Stomach (tissue), 9 donors: ENCODE measurements around the gene SNRNP70. TPM values are rescaled to one million over a fixed set of nuclear protein-coding genes. Genes with fewer than 3 reads are reported as not detected.

ENCODE experiments used
- DNase-seq, 2 donors: peaks; one replicate each; pipeline versions ENCODE4 v3.0.0 to v3.0.0-alpha.2; 2013 to 2019
- H3K27ac ChIP-seq, 5 donors: fragments of 200-600 bp in 4 of 5; sonication (generic) in 4 of 5; one replicate each; pipeline ENCODE4 v1.5.1; 2013 to 2019; ENCODE audit warnings: mild to moderate bottlenecking in 1 of 5, moderate library complexity in 1 of 5
- H3K27me3 ChIP-seq, 3 donors: fragments of 200-600 bp; sonication (generic); one replicate each; pipeline ENCODE4 v1.5.1; 2017 to 2019; ENCODE audit warnings: mixed run types in 1 of 3
- H3K36me3 ChIP-seq, 4 donors: fragments of 200-600 bp; sonication (generic); 1 replicate in 3 of 4; 2 replicates in 1 of 4; pipeline ENCODE4 v1.5.1; 2016 to 2019
- H3K4me1 ChIP-seq, 4 donors: fragments of 200-600 bp; sonication (generic); one replicate each; pipeline ENCODE4 v1.5.1; 2016 to 2019
- H3K4me3 ChIP-seq, 4 donors: fragments of 200-600 bp; sonication (generic) in 3 of 4; one replicate each; pipeline ENCODE4 v1.5.1; 2016 to 2019; ENCODE audit warnings: mild to moderate bottlenecking in 1 of 4
- H3K9me3 ChIP-seq, 4 donors: fragments of 200-600 bp; sonication (generic); one replicate each; pipeline ENCODE4 v1.5.1; 2016 to 2019
- EP300 ChIP-seq: sonication (generic); formaldehyde crosslinking; IDR thresholded peaks from one replicate; pipeline ENCODE4 v1.6.1; 2017; ENCODE audit warnings: antibody characterized with exemption
- POLR2A ChIP-seq, 4 donors: fragments of 450-650 bp; IDR thresholded peaks; one replicate each; pipeline ENCODE4 v1.6.1; 2016; ENCODE audit warnings: antibody characterized with exemption in 4 of 4, control low read depth in 2 of 4, mild to moderate bottlenecking in 1 of 4, moderate library complexity in 1 of 4
- POLR2AphosphoS5 ChIP-seq, 3 donors: sonication (generic); formaldehyde crosslinking; IDR thresholded peaks; one replicate each; pipeline ENCODE4 v1.6.1; 2016; ENCODE audit warnings: antibody characterized with exemption in 3 of 3
- WGBS, 5 donors: extraction: QIAGEN DNeasy Blood & Tissue Kit in 3 of 5; methylation state at CpG; one replicate each; pipeline versions ENCODE4 v1.1.5 to v1.1.7; 2013 to 2018; 5-methylcytosine and 5-hydroxymethylcytosine counted together
- intact Hi-C: fragments of 100-400 bp; cut with DNase I; formaldehyde crosslinking; loops from one replicate; pipeline ENCODE4 v1.15.1; 2023; ENCODE audit warnings: low total_unique reads
- polyA plus RNA-seq, 3 donors: library from polyadenylated mRNA; stranded (reverse); fragments of 200-250 nt; gene quantifications; one replicate each; pipeline ENCODE4 v1.2.3, GENCODE V29; 2013
- total RNA-seq, 5 donors: library from RNA; depleted of rRNA; stranded (reverse); fragments of >200 nt; gene quantifications; one replicate each; pipeline versions ENCODE4 v1.1.0 to v1.2.3, GENCODE V29; 2014 to 2016
- TF ChIP-seq, protein P1 (sequence below), 7 experiments: fragments of 450-650 bp in 4 of 7; fragments of 200-600 bp in 3 of 7; sonication (generic) in 3 of 7; IDR thresholded peaks; one replicate each; pipeline ENCODE4 v1.5.1; 2016 to 2019; ENCODE audit warnings: antibody characterized with exemption in 7 of 7, control low read depth in 2 of 7, mild to moderate bottlenecking in 1 of 7
- donor health status: healthy with polysubstance abuse.
- donor health status: Bipolar disorder and iron deficiency.
- donor health status: healthy.

SNRNP70 gene
- total and polyA plus RNA-seq, 8 donors, result 163 to 3,365 (median 222) TPM

DNA sequence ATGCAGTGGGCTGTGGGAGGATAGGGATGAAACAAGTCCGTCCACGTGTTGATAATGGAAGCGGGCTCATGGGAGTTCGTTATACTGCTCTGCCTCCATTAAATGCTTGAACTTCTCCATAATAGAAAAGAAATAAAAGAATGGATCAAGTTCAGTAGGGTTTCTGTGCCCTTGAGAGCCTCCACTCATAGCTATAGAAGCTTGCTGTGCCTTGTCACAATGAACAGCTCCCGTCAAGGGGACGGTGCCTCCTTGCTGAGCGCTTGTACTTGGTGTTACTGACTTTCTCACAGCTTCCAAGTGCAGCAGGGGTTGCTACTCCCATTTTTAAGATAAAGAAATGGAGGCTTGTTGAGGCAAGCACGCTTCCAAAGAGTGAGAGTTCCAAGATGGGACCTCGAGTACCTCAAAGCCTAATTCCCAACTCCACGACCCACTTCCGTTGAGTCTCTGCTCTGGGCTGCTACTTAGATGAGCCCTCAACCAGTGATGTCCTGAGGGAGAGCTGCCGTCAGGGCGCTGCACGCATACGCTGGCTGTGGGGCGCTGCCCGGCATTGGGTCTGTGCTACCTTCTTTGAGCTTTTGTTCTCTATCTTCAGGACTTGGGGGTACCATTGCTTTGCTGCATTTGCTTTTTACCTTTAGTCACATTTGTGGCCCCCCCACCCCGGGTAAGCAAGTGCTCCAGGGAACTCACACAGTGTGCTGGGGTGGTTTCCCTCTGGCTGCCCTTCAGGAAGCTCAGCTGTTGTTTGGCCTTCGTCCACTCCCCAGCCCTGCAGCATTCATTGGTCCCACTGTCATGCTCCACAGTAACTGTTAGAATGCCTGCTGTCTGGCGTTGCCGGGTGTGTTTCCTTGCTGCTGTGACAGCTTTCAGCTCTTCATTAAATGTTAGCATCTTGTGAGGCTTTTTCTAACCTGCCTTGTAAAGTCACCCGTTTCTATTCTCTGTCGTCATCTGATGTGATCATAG lies 9.5 kb downstream of the SNRNP70 start:
- Histone ChIP-seq H3K36me3 (peaks cover 90 to 100% (median 99%) of the 10 kb centered on the region in 4 donors), H3K27me3 (no peaks in the 10 kb centered on the region), H3K9me3 (no peaks in the 10 kb centered on the region), H3K4me3 (no peak overlapping the region), H3K27ac (peak overlapping the region in 1 of 5 donors; percentile 10), H3K4me1 (peaks cover 0 to 31% (median 25%) of the 10 kb centered on the region in 4 donors)
- WGBS, 5 donors, result 68 to 78% (median 73%) methylated on average over 23 of the region's 23 CpGs
- no peak for TF ChIP-seq POLR2A (IDR thresholded peaks at IDR 0.05)
- TF ChIP-seq POLR2AphosphoS5 (IDR thresholded peaks at IDR 0.05), result no peak
- intact Hi-C loops, result loop anchor here (5.0 to 10.0 kb wide), 2 partner anchors 60 to 113 kb away; partner anchors contain the start of genes HRC and TRPM4
- no peak for DNase-seq

DNA sequence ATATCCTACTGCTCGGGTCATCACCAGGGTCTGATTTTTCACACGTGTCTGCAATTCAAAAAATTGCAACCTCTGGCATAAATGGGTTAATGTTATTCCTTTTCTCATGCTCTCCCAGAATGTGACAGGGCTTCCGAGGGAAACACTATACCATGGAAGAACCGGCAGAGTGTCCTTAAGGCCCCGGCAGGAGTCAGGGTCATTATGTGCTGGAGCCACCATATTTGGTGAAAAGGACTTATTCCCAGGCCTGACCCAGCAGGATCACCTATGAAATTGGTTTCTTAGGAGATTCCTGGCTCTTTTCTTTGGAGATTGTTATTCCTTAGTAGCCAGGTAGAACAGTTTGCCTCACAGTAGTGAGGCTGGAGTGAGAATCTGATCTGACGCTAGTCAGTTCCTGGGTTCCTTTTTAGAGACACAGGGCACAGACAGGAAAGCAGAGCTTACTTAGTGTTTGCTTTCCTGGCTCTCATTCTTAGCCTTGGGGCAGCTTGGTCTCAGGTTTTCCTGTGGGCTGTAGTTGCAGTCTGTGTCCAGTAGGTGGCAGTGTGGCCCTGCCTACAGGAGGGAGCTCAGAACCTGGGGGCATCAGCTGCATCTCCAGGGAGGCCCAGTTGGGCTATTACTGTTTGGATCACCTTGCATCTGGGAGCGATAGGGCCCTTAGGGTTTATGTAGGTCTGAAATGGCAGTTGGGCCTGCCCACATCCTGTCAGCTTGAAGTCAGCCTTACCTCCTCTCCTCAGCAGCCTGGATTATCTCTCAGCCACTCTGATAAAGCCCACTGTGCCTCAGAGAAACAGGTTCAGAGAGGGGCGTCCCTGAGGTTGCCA lies 12.4 kb downstream of the SNRNP70 start:
- TF ChIP-seq, protein P1, sequence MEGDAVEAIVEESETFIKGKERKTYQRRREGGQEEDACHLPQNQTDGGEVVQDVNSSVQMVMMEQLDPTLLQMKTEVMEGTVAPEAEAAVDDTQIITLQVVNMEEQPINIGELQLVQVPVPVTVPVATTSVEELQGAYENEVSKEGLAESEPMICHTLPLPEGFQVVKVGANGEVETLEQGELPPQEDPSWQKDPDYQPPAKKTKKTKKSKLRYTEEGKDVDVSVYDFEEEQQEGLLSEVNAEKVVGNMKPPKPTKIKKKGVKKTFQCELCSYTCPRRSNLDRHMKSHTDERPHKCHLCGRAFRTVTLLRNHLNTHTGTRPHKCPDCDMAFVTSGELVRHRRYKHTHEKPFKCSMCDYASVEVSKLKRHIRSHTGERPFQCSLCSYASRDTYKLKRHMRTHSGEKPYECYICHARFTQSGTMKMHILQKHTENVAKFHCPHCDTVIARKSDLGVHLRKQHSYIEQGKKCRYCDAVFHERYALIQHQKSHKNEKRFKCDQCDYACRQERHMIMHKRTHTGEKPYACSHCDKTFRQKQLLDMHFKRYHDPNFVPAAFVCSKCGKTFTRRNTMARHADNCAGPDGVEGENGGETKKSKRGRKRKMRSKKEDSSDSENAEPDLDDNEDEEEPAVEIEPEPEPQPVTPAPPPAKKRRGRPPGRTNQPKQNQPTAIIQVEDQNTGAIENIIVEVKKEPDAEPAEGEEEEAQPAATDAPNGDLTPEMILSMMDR (IDR thresholded peaks at IDR 0.05), result peak in 6 of 7 experiments; percentile 64 to 99 (median 98)
- TF ChIP-seq POLR2A (IDR thresholded peaks at IDR 0.05) (no peak), EP300 (no peak), POLR2AphosphoS5 (IDR thresholded peaks at IDR 0.05) (peak in 1 of 3 donors; percentile 74)
- intact Hi-C loops, result loop anchor here (5.0 to 10.0 kb wide), 2 partner anchors 57 to 110 kb away; partner anchors contain the start of genes HRC and TRPM4
- Histone ChIP-seq H3K4me3 (no peak overlapping the region), H3K36me3 (peaks cover 90 to 100% (median 99%) of the 10 kb centered on the region in 4 donors), H3K4me1 (peaks cover 0 to 31% (median 25%) of the 10 kb centered on the region in 4 donors), H3K27ac (peak overlapping the region in 3 of 5 donors; percentile 7 to 45 (median 29)), H3K27me3 (no peaks in the 10 kb centered on the region), H3K9me3 (no peaks in the 10 kb centered on the region)
- peak; percentile 82 to 90 for DNase-seq
- WGBS, 5 donors, result 34 to 52% (median 38%) methylated on average over 7 to 8 of the region's 8 CpGs

DNA sequence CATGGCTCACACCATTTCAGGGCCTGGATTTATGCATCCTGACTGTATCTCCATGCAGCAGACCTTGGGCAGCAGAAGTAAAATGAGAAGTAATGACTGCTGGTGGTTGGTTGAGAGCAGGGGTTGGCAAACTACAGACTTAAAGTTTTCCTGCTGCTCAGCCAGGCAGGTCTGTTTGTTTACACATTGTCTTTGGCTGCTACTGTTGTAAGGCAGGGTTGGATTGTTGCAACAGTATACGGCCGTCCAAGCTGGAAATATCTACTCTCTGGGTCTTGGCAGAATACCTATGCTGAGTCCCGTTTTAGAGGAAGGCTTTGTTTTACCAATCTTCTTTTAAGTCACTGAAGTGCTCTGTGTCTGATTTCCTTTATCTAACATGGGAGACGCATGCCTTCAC lies 13.5 kb downstream of the SNRNP70 start:
- Histone ChIP-seq H3K36me3 (peaks cover 91 to 100% (median 99%) of the 10 kb centered on the region in 4 donors), H3K27me3 (no peaks in the 10 kb centered on the region), H3K27ac (no peak overlapping the region), H3K9me3 (no peaks in the 10 kb centered on the region), H3K4me1 (peaks cover 0 to 31% (median 25%) of the 10 kb centered on the region in 4 donors), H3K4me3 (no peak overlapping the region)
- intact Hi-C loops, result loop anchor here (5.0 to 10.0 kb wide), 2 partner anchors 56 to 109 kb away; partner anchors contain the start of genes HRC and TRPM4
- TF ChIP-seq POLR2AphosphoS5 (IDR thresholded peaks at IDR 0.05) (no peak), EP300 (no peak), POLR2A (IDR thresholded peaks at IDR 0.05) (no peak)
- TF ChIP-seq, protein P1 (IDR thresholded peaks at IDR 0.05), result no peak
- 28 to 52% (median 46%) methylated on average over 4 of the region's 4 CpGs for WGBS, 5 donors
- DNase-seq, result peak in 1 of 2 donors; percentile 53

- H3K4me1 ChIP-seq, result peaks cover 0 to 23% (median 18%) of the 10 kb centered on the region in 4 donors
- no peaks in the 10 kb centered on the region for H3K9me3 ChIP-seq
- no peaks in the 10 kb centered on the region for H3K27me3 ChIP-seq
- TF ChIP-seq EP300 (no peak), POLR2AphosphoS5 (IDR thresholded peaks at IDR 0.05) (no peak), POLR2A (IDR thresholded peaks at IDR 0.05) (no peak)
- TF ChIP-seq, protein P1 (IDR thresholded peaks at IDR 0.05), result no peak
- H3K36me3 ChIP-seq, result peaks cover 95 to 100% (median 99%) of the 10 kb centered on the region in 4 donors
- no peak for DNase-seq
- H3K27ac ChIP-seq, result no peak overlapping the region
- intact Hi-C loops, result no loop called here
- 74 to 83% (median 77%) methylated on average over 12 of the region's 12 CpGs for WGBS, 5 donors
- H3K4me3 ChIP-seq, result no peak overlapping the region
Measured at GRCh38 chr19:49101160-49101559, 15.9 kb downstream of the SNRNP70 start.
